Subcutaneous adipose tissue (tissue), 4 donors: ENCODE results near the gene SERTAD4. TPM values are rescaled to one million over a fixed set of nuclear protein-coding genes. Genes with fewer than 3 reads are reported as not detected.

Experiments
- CTCF ChIP-seq: fragments of 450-650 bp; IDR thresholded peaks from one replicate; pipeline ENCODE4 v1.5.1; 2016; ENCODE audit warnings: low read depth, mild to moderate bottlenecking, control low read depth, antibody characterized with exemption, moderate library complexity
- total RNA-seq, 4 donors: library from RNA; depleted of rRNA; stranded (reverse); fragments of >200 nt; gene quantifications; one replicate each; pipeline ENCODE4 v1.1.0, GENCODE V29; 2016

Gene SERTAD4
- total RNA-seq, 4 donors from 2014 or later: 0.85 to 5.1 (median 2.5) TPM

- TF ChIP-seq CTCF: no peak
Observed at GRCh38 chr1:210264496-210265380, 32.1 kb downstream of the SERTAD4 start.

DNA sequence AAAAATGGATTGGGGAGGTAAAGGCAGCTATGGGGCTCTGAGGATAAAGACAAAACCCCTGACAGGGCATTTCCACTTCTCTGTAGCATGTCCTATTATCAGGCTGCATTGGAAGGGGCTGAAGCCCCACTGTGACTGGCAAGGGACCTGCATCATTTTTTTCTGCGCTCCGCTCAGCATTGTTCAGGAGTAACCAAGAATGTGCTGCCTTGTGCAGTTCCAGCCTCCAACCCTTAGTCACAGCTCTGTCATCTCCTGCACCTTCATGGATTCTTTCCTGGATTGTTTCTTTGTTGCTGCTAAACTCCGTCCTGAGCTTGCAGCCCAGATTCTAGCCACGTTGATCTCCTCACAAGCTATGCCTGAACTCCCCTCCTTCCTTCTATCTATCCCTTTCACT is 37.4 kb downstream of the SERTAD4 start:
- TF ChIP-seq CTCF: no peak

DNA sequence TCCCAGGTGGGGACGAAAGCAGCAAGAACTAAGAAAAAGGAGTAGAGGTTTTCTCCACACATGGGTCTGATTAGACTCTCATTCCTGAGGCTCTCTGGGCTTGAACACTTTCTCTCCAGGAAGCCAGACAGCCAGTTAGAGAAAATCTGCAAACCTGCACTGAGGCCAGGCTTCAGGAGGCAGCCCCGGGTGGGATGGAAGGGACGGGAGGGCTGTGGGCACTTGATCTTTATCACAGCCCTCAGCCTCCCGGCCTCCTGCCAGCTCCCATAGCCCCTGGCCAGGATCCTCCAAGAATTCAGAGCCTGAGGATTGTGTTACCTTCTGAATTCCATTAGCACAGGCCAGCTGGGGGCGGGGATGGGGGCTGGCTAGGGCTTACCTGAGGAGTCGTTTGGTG is 40.1 kb downstream of the SERTAD4 start:
- TF ChIP-seq CTCF: no peak

GRCh38 chr1:210280221-210280620 is 47.6 kb downstream of the SERTAD4 start:
- no peak for TF ChIP-seq CTCF

DNA sequence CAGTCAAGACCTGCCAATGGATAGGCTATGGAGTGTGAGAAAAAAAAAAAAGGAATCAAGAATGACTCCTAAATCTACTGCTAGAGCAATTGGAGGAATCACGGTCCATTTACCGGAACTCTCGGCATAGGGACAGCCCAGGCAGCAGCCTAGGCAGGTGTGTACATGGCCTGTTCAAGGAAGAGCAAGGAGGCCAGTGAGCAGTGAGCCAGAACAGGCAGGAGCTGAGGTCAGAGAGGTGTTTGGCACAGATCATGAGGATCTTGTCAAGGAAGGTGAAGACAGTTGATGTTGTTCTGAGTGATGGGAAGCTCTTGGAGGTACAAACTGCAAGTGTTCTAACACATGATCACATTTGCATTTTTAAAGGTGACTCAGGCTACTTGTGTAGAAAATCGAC is 55.5 kb downstream of the SERTAD4 start:
- TF ChIP-seq CTCF: no peak

GRCh38 chr1:210289248-210289647 is 56.7 kb downstream of the SERTAD4 start:
- no peak for TF ChIP-seq CTCF

DNA sequence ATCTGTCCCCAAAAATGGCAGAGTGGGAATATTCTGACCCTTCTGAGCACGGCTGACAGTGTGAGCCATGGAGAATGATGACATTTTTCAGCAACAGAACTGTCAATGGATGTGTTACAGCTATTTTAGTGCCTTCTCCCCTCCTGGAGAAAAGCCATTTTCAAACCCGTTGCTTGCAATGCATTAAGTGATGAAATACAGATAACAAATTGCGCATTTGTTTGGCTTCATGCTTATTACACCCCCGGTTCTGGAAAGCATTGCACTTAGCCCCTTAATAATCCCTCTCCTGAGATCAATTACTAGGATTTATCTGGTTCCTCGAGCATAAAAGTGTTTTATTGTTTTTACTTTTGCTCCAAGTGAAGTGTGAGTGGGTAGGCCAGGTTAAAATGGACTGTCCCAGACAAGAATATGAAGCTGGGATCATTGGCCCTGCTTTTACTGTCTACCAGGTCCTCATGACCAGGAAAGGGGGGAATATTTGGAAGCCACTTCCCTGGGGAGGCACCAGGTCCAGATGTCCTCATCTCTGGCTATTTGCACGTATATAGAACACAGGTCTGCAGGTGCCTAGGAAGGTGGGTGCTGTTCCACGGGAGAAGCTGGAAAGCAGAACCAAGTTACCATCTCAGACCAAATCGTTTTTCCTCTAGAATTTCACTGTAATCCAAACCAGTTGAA is 58.6 kb downstream of the SERTAD4 start:
- no peak for TF ChIP-seq CTCF
